H9 (cell line): Measurements from ENCODE around the gene MCEMP1. TPM values are rescaled to one million over a fixed set of nuclear protein-coding genes. Genes with fewer than 3 reads are reported as not detected.

Source experiments
- DNase-seq: peaks from one replicate; pipeline ENCODE4 v3.0.0-alpha.2; 2017
- H2AFZ ChIP-seq: one replicate; pipeline ENCODE4 v1.6.1; 2013; ENCODE audit warnings: mild to moderate bottlenecking, low read length, control low read depth, moderate library complexity
- H2AK5ac ChIP-seq: 2 replicates; pipeline ENCODE4 v1.6.1; 2013; ENCODE audit warnings: low read length, control low read depth, mixed read lengths; ENCODE audit not compliant: insufficient read length
- H2BK120ac ChIP-seq: one replicate; pipeline ENCODE4 v1.6.1; 2013; ENCODE audit warnings: low read depth, mild to moderate bottlenecking, low read length, control low read depth, inconsistent platforms; ENCODE audit not compliant: poor library complexity, severe bottlenecking
- H2BK12ac ChIP-seq: 2 replicates; pipeline ENCODE4 v1.6.1; 2013; ENCODE audit warnings: low read length, control low read depth, mixed read lengths, low read depth; ENCODE audit not compliant: insufficient read length
- H2BK15ac ChIP-seq: 2 replicates; pipeline ENCODE4 v1.6.1; 2013; ENCODE audit warnings: low read depth, low read length, control low read depth
- H2BK20ac ChIP-seq: one replicate; pipeline ENCODE4 v1.6.1; 2013; ENCODE audit warnings: low read depth, mild to moderate bottlenecking, low read length, control low read depth, inconsistent platforms; ENCODE audit not compliant: poor library complexity, severe bottlenecking
- H2BK5ac ChIP-seq: 2 replicates; pipeline ENCODE4 v1.6.1; 2013; ENCODE audit warnings: low read length, control low read depth, mixed read lengths; ENCODE audit not compliant: insufficient read length
- H3K14ac ChIP-seq: 2 replicates; pipeline ENCODE4 v1.6.1; 2013; ENCODE audit warnings: low read length, control low read depth; ENCODE audit not compliant: insufficient read depth
- H3K18ac ChIP-seq: 2 replicates; pipeline ENCODE4 v1.6.1; 2013; ENCODE audit warnings: low read depth, mild to moderate bottlenecking, mixed read lengths, low read length, control low read depth; ENCODE audit not compliant: insufficient read length
- H3K23ac ChIP-seq: 2 replicates; pipeline ENCODE4 v1.6.1; 2013; ENCODE audit warnings: low read length, control low read depth, mixed read lengths, low read depth; ENCODE audit not compliant: insufficient read length
- H3K23me2 ChIP-seq: 2 replicates; pipeline ENCODE4 v1.6.1; 2013; ENCODE audit warnings: low read depth, mild to moderate bottlenecking, mixed read lengths, low read length, control low read depth; ENCODE audit not compliant: insufficient read length, poor library complexity, severe bottlenecking
- H3K27ac ChIP-seq: 2 replicates; pipeline ENCODE4 v1.5.1; 2013; ENCODE audit warnings: low read length, control low read depth, mixed read lengths, low read depth; ENCODE audit not compliant: insufficient read length
- H3K27me3 ChIP-seq: 2 replicates; pipeline ENCODE4 v1.6.1; 2013; ENCODE audit warnings: low read length, control low read depth, inconsistent platforms; ENCODE audit not compliant: insufficient read depth
- H3K4ac ChIP-seq: 2 replicates; pipeline ENCODE4 v1.6.1; 2013; ENCODE audit warnings: low read depth, mild to moderate bottlenecking, control low read depth, inconsistent platforms, low read length, moderate library complexity
- H3K4me1 ChIP-seq: 2 replicates; pipeline ENCODE4 v1.6.1; 2013; ENCODE audit warnings: low read length, control low read depth, inconsistent platforms; ENCODE audit not compliant: insufficient read depth
- H3K4me2 ChIP-seq: 2 replicates; pipeline ENCODE4 v1.6.1; 2013; ENCODE audit warnings: low read length, control low read depth, mixed read lengths; ENCODE audit not compliant: insufficient read length, insufficient read depth
- H3K56ac ChIP-seq: 2 replicates; pipeline ENCODE4 v1.6.1; 2013; ENCODE audit warnings: low read depth, mild to moderate bottlenecking, mixed read lengths, low read length, control low read depth; ENCODE audit not compliant: insufficient read length
- H3K79me1 ChIP-seq: 2 replicates; pipeline ENCODE4 v1.6.1; 2013; ENCODE audit warnings: low read depth, mild to moderate bottlenecking, moderate library complexity, low read length, control low read depth, inconsistent platforms; ENCODE audit not compliant: insufficient read depth, poor library complexity, severe bottlenecking
- H3K79me2 ChIP-seq: 2 replicates; pipeline ENCODE4 v1.6.1; 2013; ENCODE audit warnings: low read length, control low read depth, inconsistent platforms; ENCODE audit not compliant: insufficient read depth
- H3K9ac ChIP-seq: 2 replicates; pipeline ENCODE4 v1.6.1; 2013; ENCODE audit warnings: low read length, control low read depth, mixed read lengths; ENCODE audit not compliant: insufficient read length; ENCODE audit errors: extremely low read depth
- H3K9me3 ChIP-seq: one replicate; pipeline ENCODE4 v1.6.1; 2013; ENCODE audit warnings: low read depth, low read length, inconsistent platforms; ENCODE audit not compliant: control insufficient read depth
- H3T11ph ChIP-seq: one replicate; pipeline ENCODE4 v1.6.1; 2013; ENCODE audit warnings: mild to moderate bottlenecking, low read length, control low read depth, inconsistent platforms
- H4K20me1 ChIP-seq: one replicate; pipeline ENCODE4 v1.6.1; 2013; ENCODE audit not compliant: control insufficient read depth, insufficient read length, insufficient read depth
- H4K5ac ChIP-seq: 2 replicates; pipeline ENCODE4 v1.6.1; 2013; ENCODE audit warnings: low read depth, mild to moderate bottlenecking, mixed read lengths, low read length, control low read depth; ENCODE audit not compliant: insufficient read length
- H4K8ac ChIP-seq: replicated peaks from 2 replicates; pipeline ENCODE4 v1.6.1; 2013; ENCODE audit warnings: low read length, control low read depth, mixed read lengths, low read depth; ENCODE audit not compliant: insufficient read length
- H4K91ac ChIP-seq: 2 replicates; pipeline ENCODE4 v1.6.1; 2013; ENCODE audit warnings: low read depth, mild to moderate bottlenecking, moderate library complexity, mixed read lengths, low read length, control low read depth; ENCODE audit not compliant: insufficient read length
- H3K27ac Mint-ChIP-seq, 3 experiments: 2 replicates in 2 of 3; 3 replicates in 1 of 3; pipeline ENCODE4 v1.8.0; 2020 to 2021; ENCODE audit warnings: mixed read lengths in 3 of 3, mild to moderate bottlenecking in 1 of 3, moderate library complexity in 1 of 3
- H3K27me3 Mint-ChIP-seq: 2 replicates; pipeline ENCODE4 v1.8.0; 2021; ENCODE audit warnings: low read depth, mild to moderate bottlenecking, moderate library complexity, mixed read lengths
- H3K36me3 Mint-ChIP-seq, 3 experiments: 2 replicates in 2 of 3; 3 replicates in 1 of 3; pipeline ENCODE4 v1.8.0; 2020 to 2021; ENCODE audit warnings: low read depth in 3 of 3, mixed read lengths in 3 of 3; ENCODE audit not compliant: insufficient read depth in 1 of 3
- H3K4me1 Mint-ChIP-seq, 2 experiments: 2 replicates each; pipeline ENCODE4 v1.8.0; 2020; ENCODE audit warnings: mixed read lengths in 2 of 2
- H3K4me3 Mint-ChIP-seq, 2 experiments: 2 replicates in 1 of 2; 3 replicates in 1 of 2; pipeline ENCODE4 v1.8.0; 2020 to 2021; ENCODE audit warnings: mild to moderate bottlenecking in 2 of 2, mixed read lengths in 2 of 2, moderate library complexity in 1 of 2
- H3K9me3 Mint-ChIP-seq, 2 experiments: 2 replicates in 1 of 2; 3 replicates in 1 of 2; pipeline ENCODE4 v1.8.0; 2020; ENCODE audit warnings: mild to moderate bottlenecking in 2 of 2, mixed read lengths in 2 of 2, moderate library complexity in 1 of 2
- WGBS: extraction: QIAGEN DNeasy Blood & Tissue Kit; methylation state at CpG from one replicate; pipeline ENCODE4 v1.1.7; 2013; ENCODE audit warnings: missing lambda C conversion rate, low lambda C conversion rate, mixed read lengths; ENCODE audit not compliant: insufficient read length; ENCODE audit errors: extremely low coverage; 5-methylcytosine and 5-hydroxymethylcytosine counted together
- total RNA-seq: library from RNA; stranded (reverse); gene quantifications from 2 replicates; pipeline ENCODE4 v1.2.1, GENCODE V29; 2021
- TF ChIP-seq, protein P1 (sequence below): fragments of 200-600 bp; sonication (generic); conservative IDR thresholded peaks from 3 replicates; pipeline ENCODE4 v1.8.0; 2021; ENCODE audit warnings: antibody characterized with exemption, mild to moderate bottlenecking

MCEMP1 gene
- total RNA-seq, 1 experiment from 2014 or later: not detected

DNA sequence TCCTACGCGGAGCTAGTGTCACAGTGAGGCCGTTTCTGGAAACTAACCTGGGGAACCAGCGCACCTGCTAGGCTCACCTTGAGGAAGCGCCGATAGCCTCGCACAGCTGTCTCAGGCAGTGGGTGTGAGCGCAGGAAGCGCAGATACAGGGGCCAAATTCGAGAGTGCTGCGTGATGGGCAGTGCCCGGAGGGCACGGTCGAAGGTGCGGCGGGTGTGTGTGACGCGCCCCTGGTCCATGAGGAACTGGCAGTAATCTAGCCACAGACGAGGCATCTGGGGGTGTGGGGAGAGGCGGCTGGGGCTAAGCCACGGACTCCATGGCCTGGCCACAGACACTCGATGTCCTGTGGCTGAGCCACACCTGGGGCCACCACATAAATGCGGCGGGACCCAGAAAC lies 49.7 kb upstream of the MCEMP1 start:
- H3K4me1 ChIP-seq: no peaks in the 10 kb centered on the region
- peaks cover 15 to 26% of the 10 kb centered on the region in 2 experiments for H3K4me1 Mint-ChIP-seq
- H3K27me3 ChIP-seq: peaks cover 2% of the 10 kb centered on the region; the same call in 1 of the 2 replicates
- H4K20me1 ChIP-seq: no peaks in the 10 kb centered on the region
- no peak overlapping the region for H2AK5ac ChIP-seq
- peaks cover 15 to 38% (median 26%) of the 10 kb centered on the region in 3 experiments; a peak in 6 of 7 replicates for H3K36me3 Mint-ChIP-seq
- no peak overlapping the region for H3T11ph ChIP-seq
- H3K4me3 Mint-ChIP-seq: peak overlapping the region; percentile 25 to 57; a peak in 4 of 5 replicates
- TF ChIP-seq, protein P1, sequence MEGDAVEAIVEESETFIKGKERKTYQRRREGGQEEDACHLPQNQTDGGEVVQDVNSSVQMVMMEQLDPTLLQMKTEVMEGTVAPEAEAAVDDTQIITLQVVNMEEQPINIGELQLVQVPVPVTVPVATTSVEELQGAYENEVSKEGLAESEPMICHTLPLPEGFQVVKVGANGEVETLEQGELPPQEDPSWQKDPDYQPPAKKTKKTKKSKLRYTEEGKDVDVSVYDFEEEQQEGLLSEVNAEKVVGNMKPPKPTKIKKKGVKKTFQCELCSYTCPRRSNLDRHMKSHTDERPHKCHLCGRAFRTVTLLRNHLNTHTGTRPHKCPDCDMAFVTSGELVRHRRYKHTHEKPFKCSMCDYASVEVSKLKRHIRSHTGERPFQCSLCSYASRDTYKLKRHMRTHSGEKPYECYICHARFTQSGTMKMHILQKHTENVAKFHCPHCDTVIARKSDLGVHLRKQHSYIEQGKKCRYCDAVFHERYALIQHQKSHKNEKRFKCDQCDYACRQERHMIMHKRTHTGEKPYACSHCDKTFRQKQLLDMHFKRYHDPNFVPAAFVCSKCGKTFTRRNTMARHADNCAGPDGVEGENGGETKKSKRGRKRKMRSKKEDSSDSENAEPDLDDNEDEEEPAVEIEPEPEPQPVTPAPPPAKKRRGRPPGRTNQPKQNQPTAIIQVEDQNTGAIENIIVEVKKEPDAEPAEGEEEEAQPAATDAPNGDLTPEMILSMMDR: no peak
- H3K9me3 Mint-ChIP-seq: no peaks in the 10 kb centered on the region; a peak in 2 of 5 replicates
- H3K56ac ChIP-seq: no peak overlapping the region
- H3K18ac ChIP-seq: no peak overlapping the region
- peaks cover 14% of the 10 kb centered on the region for H3K23me2 ChIP-seq
- H3K4ac ChIP-seq: no peak overlapping the region
- no peak overlapping the region for H2BK120ac ChIP-seq
- H3K23ac ChIP-seq: no peak overlapping the region
- H3K14ac ChIP-seq: no peak overlapping the region
- H4K91ac ChIP-seq: no peak overlapping the region
- no peak overlapping the region for H4K8ac ChIP-seq
- H3K9ac ChIP-seq: no peak overlapping the region
- no peak overlapping the region for H2BK15ac ChIP-seq
- H3K27ac Mint-ChIP-seq: no peak overlapping the region
- no peak for DNase-seq
- WGBS: no CpG with 5 or more reads among the region's 24 CpGs
- peaks cover 20% of the 10 kb centered on the region for H3K79me1 ChIP-seq
- H2BK20ac ChIP-seq: no peak overlapping the region
- H3K9me3 ChIP-seq: no peaks in the 10 kb centered on the region
- no peak overlapping the region for H2BK5ac ChIP-seq
- peaks cover 28% of the 10 kb centered on the region; the same call in 1 of the 2 replicates for H3K79me2 ChIP-seq
- no peak overlapping the region for H3K4me2 ChIP-seq
- no peak overlapping the region for H3K27ac ChIP-seq
- H3K27me3 Mint-ChIP-seq: no peaks in the 10 kb centered on the region; the same call in 1 of the 2 replicates
- H2BK12ac ChIP-seq: no peak overlapping the region
- H4K5ac ChIP-seq: no peak overlapping the region
- no peak overlapping the region for H2AFZ ChIP-seq
